GM18873 (cell line): ENCODE results near the gene ZFYVE16.
"Not testable (repeated sequence)": the region's sequence is repeated elsewhere in the genome, so short reads cannot be mapped to it uniquely, and the experiment has no call there.

Experiments
- ATAC-seq: cut with Tn5 transposase; IDR thresholded peaks from one replicate; pipeline ENCODE4 v1.9.1; 2021; ENCODE audit warnings: mild to moderate bottlenecking, moderate library complexity, moderate number of reproducible peaks; ENCODE audit not compliant: unreplicated experiment, low FRiP score

ZFYVE16 gene

GRCh38 chr5:80408484-80409366 is 861 bp downstream of the ZFYVE16 start:
- no peak for ATAC-seq

GRCh38 chr5:80409367-80409966 is 1.6 kb downstream of the ZFYVE16 start:
- no peak for ATAC-seq

GRCh38 chr5:80411589-80412219 is 3.8 kb downstream of the ZFYVE16 start:
- ATAC-seq: no peak

GRCh38 chr5:80414113-80414512 is 6.2 kb downstream of the ZFYVE16 start:
- no peak for ATAC-seq

- ATAC-seq: no peak
Measured at GRCh38 chr5:80417973-80418372, 10.1 kb downstream of the ZFYVE16 start.

- ATAC-seq: not testable (repeated sequence)
Measured at GRCh38 chr5:80424365-80424764, 16.5 kb downstream of the ZFYVE16 start.

- ATAC-seq: no peak
Measured at GRCh38 chr5:80435476-80435875, 27.6 kb downstream of the ZFYVE16 start.

- ATAC-seq: no peak
Measured at GRCh38 chr5:80437326-80437725, 29.5 kb downstream of the ZFYVE16 start.

- no peak for ATAC-seq
Measured at GRCh38 chr5:80438739-80439138, 30.9 kb downstream of the ZFYVE16 start.

GRCh38 chr5:80439213-80439612 is 31.3 kb downstream of the ZFYVE16 start:
- ATAC-seq: no peak

GRCh38 chr5:80442742-80443141 is 34.9 kb downstream of the ZFYVE16 start:
- no peak for ATAC-seq

GRCh38 chr5:80453366-80453765 is 45.5 kb downstream of the ZFYVE16 start:
- no peak for ATAC-seq

- ATAC-seq: no peak
Measured at GRCh38 chr5:80463269-80463668, 55.4 kb downstream of the ZFYVE16 start.

- ATAC-seq: no peak
Measured at GRCh38 chr5:80466669-80467485, 59.0 kb downstream of the ZFYVE16 start.

GRCh38 chr5:80468131-80468530 is 60.3 kb downstream of the ZFYVE16 start:
- ATAC-seq: no peak

- ATAC-seq: not testable (repeated sequence)
Measured at GRCh38 chr5:80470631-80471030, 62.8 kb downstream of the ZFYVE16 start.

GRCh38 chr5:80474929-80475328 is 67.1 kb downstream of the ZFYVE16 start:
- no peak for ATAC-seq

GRCh38 chr5:80479713-80480112 is 71.8 kb downstream of the ZFYVE16 start:
- ATAC-seq: no peak

GRCh38 chr5:80480354-80480753 is 72.5 kb downstream of the ZFYVE16 start:
- ATAC-seq: no peak

GRCh38 chr5:80481019-80481893 is 73.4 kb downstream of the ZFYVE16 start:
- no peak for ATAC-seq
